GM23338 (cell line): Measurements from ENCODE around the gene SPEM1. TPM values are rescaled to one million over a fixed set of nuclear protein-coding genes. Genes with fewer than 3 reads are reported as not detected.

Experiments
- ATAC-seq: fragments of 200-7000 bp; cut with Tn5 transposase; 3 replicates; pipeline ENCODE4 v1.9.1; 2020
- DNase-seq: peaks from one replicate; pipeline ENCODE4 v3.0.0-alpha.2; 2015; ENCODE audit warnings: low spot score
- H2AFZ ChIP-seq: fragments of 200-600 bp; sonication (generic); 2 replicates; pipeline ENCODE4 v1.8.0; 2016; ENCODE audit warnings: antibody characterized with exemption, mild to moderate bottlenecking, moderate library complexity
- H3F3A ChIP-seq: fragments of 200-600 bp; sonication (generic); replicated peaks from 2 replicates; pipeline ENCODE4 v1.8.0; 2017; ENCODE audit warnings: antibody characterized with exemption, mixed run types, low read depth
- H3K27ac ChIP-seq: fragments of 200-600 bp; sonication (generic); 2 replicates; pipeline ENCODE4 v1.6.1; 2016; ENCODE audit warnings: low read depth
- H3K27me3 ChIP-seq: fragments of 200-600 bp; sonication (generic); 2 replicates; pipeline ENCODE4 v1.8.0; 2016; ENCODE audit warnings: mild to moderate bottlenecking, mixed run types, moderate library complexity; ENCODE audit not compliant: insufficient read depth
- H3K36me3 ChIP-seq: fragments of 200-600 bp; sonication (generic); 2 replicates; pipeline ENCODE4 v1.8.0; 2016; ENCODE audit warnings: mild to moderate bottlenecking; ENCODE audit not compliant: insufficient read depth
- H3K4me1 ChIP-seq: fragments of 200-600 bp; sonication (generic); 2 replicates; pipeline ENCODE4 v1.8.0; 2016; ENCODE audit warnings: mild to moderate bottlenecking, moderate library complexity; ENCODE audit not compliant: insufficient read depth
- H3K4me2 ChIP-seq: fragments of 200-600 bp; sonication (generic); 2 replicates; pipeline ENCODE4 v1.7.1; 2017; ENCODE audit warnings: mixed run types
- H3K4me3 ChIP-seq: fragments of 200-600 bp; sonication (generic); 2 replicates; pipeline ENCODE4 v1.6.1; 2016; ENCODE audit warnings: mixed run types
- H3K79me2 ChIP-seq: fragments of 200-600 bp; sonication (generic); replicated peaks from 2 replicates; pipeline ENCODE4 v1.8.0; 2017; ENCODE audit warnings: mild to moderate bottlenecking; ENCODE audit not compliant: insufficient read depth
- H3K9me2 ChIP-seq: fragments of 200-600 bp; sonication (generic); 2 replicates; pipeline ENCODE4 v1.8.0; 2017; ENCODE audit not compliant: insufficient read depth
- H4K20me1 ChIP-seq: fragments of 200-600 bp; sonication (generic); replicated peaks from 2 replicates; pipeline ENCODE4 v1.8.0; 2017; ENCODE audit warnings: mild to moderate bottlenecking; ENCODE audit not compliant: insufficient read depth
- H3K27ac Mint-ChIP-seq: 2 replicates; pipeline ENCODE4 v1.8.0; 2020; ENCODE audit warnings: inconsistent platforms, mild to moderate bottlenecking, moderate library complexity, mixed read lengths
- H3K27me3 Mint-ChIP-seq: 3 replicates; pipeline ENCODE4 v1.8.0; 2022; ENCODE audit warnings: low read depth, mild to moderate bottlenecking, moderate library complexity, mixed read lengths, inconsistent platforms; ENCODE audit not compliant: insufficient read depth, poor library complexity
- H3K36me3 Mint-ChIP-seq: 3 replicates; pipeline ENCODE4 v1.8.0; 2021; ENCODE audit warnings: low read depth, mild to moderate bottlenecking, inconsistent platforms, moderate library complexity, mixed read lengths
- H3K4me1 Mint-ChIP-seq: 3 replicates; pipeline ENCODE4 v1.8.0; 2020; ENCODE audit warnings: mild to moderate bottlenecking, inconsistent platforms, mixed read lengths
- H3K4me3 Mint-ChIP-seq: 3 replicates; pipeline ENCODE4 v1.8.0; 2021; ENCODE audit warnings: moderate library complexity, mild to moderate bottlenecking, inconsistent platforms, mixed read lengths
- H3K9me3 Mint-ChIP-seq: 3 replicates; pipeline ENCODE4 v1.8.0; 2020; ENCODE audit warnings: moderate library complexity, mild to moderate bottlenecking, inconsistent platforms, mixed read lengths
- CREB1 ChIP-seq: fragments of 250-450 bp; sonication (Bioruptor Pico); IDR thresholded peaks from 2 replicates; pipeline ENCODE4 v1.5.0; 2020; ENCODE audit warnings: low read depth, mild to moderate bottlenecking, moderate library complexity
- CTCF ChIP-seq, 2 experiments: fragments of 200-600 bp in 1 of 2; sonication (generic) in 1 of 2; conservative IDR thresholded peaks; 2 replicates each; pipeline versions ENCODE4 v1.5.1 to v1.6.1; 2016 to 2017; ENCODE audit warnings: antibody characterized with exemption in 2 of 2, low read depth in 2 of 2, mild to moderate bottlenecking in 2 of 2, moderate library complexity in 1 of 2
- ETS1 ChIP-seq: IDR thresholded peaks from 2 replicates; pipeline ENCODE4 v1.6.1; 2016; ENCODE audit warnings: antibody characterized with exemption
- JUNB ChIP-seq: IDR thresholded peaks from one replicate; pipeline ENCODE4 v1.6.1; 2016; ENCODE audit warnings: antibody characterized with exemption; ENCODE audit not compliant: unreplicated experiment
- NANOG ChIP-seq: IDR thresholded peaks from 2 replicates; pipeline ENCODE4 v1.6.1; 2016; ENCODE audit warnings: antibody characterized with exemption, borderline replicate concordance
- POLR2AphosphoS5 ChIP-seq: IDR thresholded peaks from 2 replicates; pipeline ENCODE4 v1.6.1; 2016; ENCODE audit warnings: antibody characterized with exemption, low read depth
- STAT1 ChIP-seq: IDR thresholded peaks from one replicate; pipeline ENCODE4 v1.6.1; 2016; ENCODE audit warnings: antibody characterized with exemption; ENCODE audit not compliant: unreplicated experiment
- ZNF331 ChIP-seq: fragments of 250-450 bp; sonication (Bioruptor Pico); IDR thresholded peaks from 2 replicates; pipeline ENCODE4 v1.5.0; 2020; ENCODE audit warnings: low read depth, mild to moderate bottlenecking, moderate library complexity
- polyA plus RNA-seq: library from polyadenylated mRNA; unstranded; fragments of >200 nt; fragmentation: Nextera tagmentation; extraction: Ambion mirVana; gene quantifications from 2 replicates; pipeline ENCODE4 v1.2.1, GENCODE V29; 2016
- total RNA-seq: library from RNA; depleted of rRNA; stranded (reverse); fragments of >200 nt; shearing (Covaris generic); gene quantifications from 2 replicates; pipeline ENCODE4 v1.2.3, GENCODE V29; 2014
- TF ChIP-seq, protein P1 (sequence below): fragments of 250-450 bp; sonication (Bioruptor Pico); IDR thresholded peaks from 2 replicates; pipeline ENCODE4 v1.5.0; 2020; ENCODE audit warnings: mild to moderate bottlenecking, moderate library complexity

Gene SPEM1
- total and polyA plus RNA-seq, 2 experiments from 2014 or later, result not detected

DNA sequence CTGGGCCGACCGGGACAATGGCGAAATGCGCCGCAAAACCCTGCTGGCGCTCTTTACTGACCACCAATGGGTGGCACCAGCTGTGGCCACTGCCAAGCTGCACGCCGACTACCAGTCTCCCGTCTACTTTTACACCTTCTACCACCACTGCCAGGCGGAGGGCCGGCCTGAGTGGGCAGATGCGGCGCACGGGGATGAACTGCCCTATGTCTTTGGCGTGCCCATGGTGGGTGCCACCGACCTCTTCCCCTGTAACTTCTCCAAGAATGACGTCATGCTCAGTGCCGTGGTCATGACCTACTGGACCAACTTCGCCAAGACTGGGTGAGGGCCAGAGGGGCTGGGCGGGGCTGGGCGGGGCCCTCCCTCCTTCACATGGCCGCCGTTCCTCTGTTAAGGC, 4.3 kb upstream of the SPEM1 start:
- Histone ChIP-seq H3K27ac (no peak overlapping the region), H4K20me1 (no peaks in the 10 kb centered on the region; the same call in 1 of the 2 replicates), H3K27me3 (no peaks in the 10 kb centered on the region), H3K9me2 (no peaks in the 10 kb centered on the region), H3F3A (no peaks in the 10 kb centered on the region), H2AFZ (no peak overlapping the region), H3K79me2 (no peaks in the 10 kb centered on the region), H3K4me3 (no peak overlapping the region), H3K36me3 (no peaks in the 10 kb centered on the region), H3K4me2 (no peak overlapping the region), H3K4me1 (no peaks in the 10 kb centered on the region)
- H3K27me3 Mint-ChIP-seq, result peaks cover 9% of the 10 kb centered on the region
- H3K4me3 Mint-ChIP-seq, result no peak overlapping the region
- TF ChIP-seq ETS1, result no peak
- no peak for TF ChIP-seq CTCF (conservative IDR thresholded peaks at IDR 0.05; ENCODE audit: low read depth in 2 of 2)
- no peaks in the 10 kb centered on the region for H3K9me3 Mint-ChIP-seq
- peaks cover 18% of the 10 kb centered on the region for H3K36me3 Mint-ChIP-seq
- H3K4me1 Mint-ChIP-seq, result peaks cover 39% of the 10 kb centered on the region
- H3K27ac Mint-ChIP-seq, result no peak overlapping the region
- DNase-seq (no peak), ATAC-seq (no peak)

DNA sequence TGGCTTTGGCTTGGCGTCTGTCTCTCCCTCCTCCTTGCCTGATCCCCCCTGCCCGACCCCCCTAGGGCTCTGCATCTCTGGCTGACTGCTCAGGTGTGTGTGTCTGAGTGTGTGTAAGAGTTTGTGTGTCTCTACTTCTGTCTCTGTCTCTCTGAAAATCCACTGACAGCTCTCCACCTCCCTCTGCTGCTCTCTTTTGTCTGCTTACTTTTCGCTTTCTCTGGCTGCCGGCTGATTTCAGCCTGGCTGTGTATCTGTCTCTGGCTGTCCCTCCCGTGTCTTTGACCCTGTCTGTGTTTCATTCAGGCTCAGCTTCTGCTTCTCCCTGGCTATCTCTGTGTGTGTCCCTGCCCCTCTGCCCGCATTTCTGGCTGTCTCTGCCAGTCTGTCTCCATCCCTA, 3.8 kb upstream of the SPEM1 start:
- Histone ChIP-seq H3K9me2 (no peaks in the 10 kb centered on the region), H3K27ac (no peak overlapping the region), H2AFZ (no peak overlapping the region), H3K4me1 (no peaks in the 10 kb centered on the region), H4K20me1 (no peaks in the 10 kb centered on the region; the same call in 1 of the 2 replicates), H3K4me2 (no peak overlapping the region), H3K79me2 (no peaks in the 10 kb centered on the region), H3K27me3 (no peaks in the 10 kb centered on the region), H3K4me3 (no peak overlapping the region), H3K36me3 (no peaks in the 10 kb centered on the region), H3F3A (no peaks in the 10 kb centered on the region)
- H3K9me3 Mint-ChIP-seq, result no peaks in the 10 kb centered on the region
- DNase-seq (no peak), ATAC-seq (no peak)
- H3K4me3 Mint-ChIP-seq, result no peak overlapping the region
- H3K36me3 Mint-ChIP-seq, result peaks cover 17% of the 10 kb centered on the region
- no peak overlapping the region for H3K27ac Mint-ChIP-seq
- peaks cover 9% of the 10 kb centered on the region for H3K27me3 Mint-ChIP-seq
- peaks cover 42% of the 10 kb centered on the region for H3K4me1 Mint-ChIP-seq
- TF ChIP-seq, protein P1, sequence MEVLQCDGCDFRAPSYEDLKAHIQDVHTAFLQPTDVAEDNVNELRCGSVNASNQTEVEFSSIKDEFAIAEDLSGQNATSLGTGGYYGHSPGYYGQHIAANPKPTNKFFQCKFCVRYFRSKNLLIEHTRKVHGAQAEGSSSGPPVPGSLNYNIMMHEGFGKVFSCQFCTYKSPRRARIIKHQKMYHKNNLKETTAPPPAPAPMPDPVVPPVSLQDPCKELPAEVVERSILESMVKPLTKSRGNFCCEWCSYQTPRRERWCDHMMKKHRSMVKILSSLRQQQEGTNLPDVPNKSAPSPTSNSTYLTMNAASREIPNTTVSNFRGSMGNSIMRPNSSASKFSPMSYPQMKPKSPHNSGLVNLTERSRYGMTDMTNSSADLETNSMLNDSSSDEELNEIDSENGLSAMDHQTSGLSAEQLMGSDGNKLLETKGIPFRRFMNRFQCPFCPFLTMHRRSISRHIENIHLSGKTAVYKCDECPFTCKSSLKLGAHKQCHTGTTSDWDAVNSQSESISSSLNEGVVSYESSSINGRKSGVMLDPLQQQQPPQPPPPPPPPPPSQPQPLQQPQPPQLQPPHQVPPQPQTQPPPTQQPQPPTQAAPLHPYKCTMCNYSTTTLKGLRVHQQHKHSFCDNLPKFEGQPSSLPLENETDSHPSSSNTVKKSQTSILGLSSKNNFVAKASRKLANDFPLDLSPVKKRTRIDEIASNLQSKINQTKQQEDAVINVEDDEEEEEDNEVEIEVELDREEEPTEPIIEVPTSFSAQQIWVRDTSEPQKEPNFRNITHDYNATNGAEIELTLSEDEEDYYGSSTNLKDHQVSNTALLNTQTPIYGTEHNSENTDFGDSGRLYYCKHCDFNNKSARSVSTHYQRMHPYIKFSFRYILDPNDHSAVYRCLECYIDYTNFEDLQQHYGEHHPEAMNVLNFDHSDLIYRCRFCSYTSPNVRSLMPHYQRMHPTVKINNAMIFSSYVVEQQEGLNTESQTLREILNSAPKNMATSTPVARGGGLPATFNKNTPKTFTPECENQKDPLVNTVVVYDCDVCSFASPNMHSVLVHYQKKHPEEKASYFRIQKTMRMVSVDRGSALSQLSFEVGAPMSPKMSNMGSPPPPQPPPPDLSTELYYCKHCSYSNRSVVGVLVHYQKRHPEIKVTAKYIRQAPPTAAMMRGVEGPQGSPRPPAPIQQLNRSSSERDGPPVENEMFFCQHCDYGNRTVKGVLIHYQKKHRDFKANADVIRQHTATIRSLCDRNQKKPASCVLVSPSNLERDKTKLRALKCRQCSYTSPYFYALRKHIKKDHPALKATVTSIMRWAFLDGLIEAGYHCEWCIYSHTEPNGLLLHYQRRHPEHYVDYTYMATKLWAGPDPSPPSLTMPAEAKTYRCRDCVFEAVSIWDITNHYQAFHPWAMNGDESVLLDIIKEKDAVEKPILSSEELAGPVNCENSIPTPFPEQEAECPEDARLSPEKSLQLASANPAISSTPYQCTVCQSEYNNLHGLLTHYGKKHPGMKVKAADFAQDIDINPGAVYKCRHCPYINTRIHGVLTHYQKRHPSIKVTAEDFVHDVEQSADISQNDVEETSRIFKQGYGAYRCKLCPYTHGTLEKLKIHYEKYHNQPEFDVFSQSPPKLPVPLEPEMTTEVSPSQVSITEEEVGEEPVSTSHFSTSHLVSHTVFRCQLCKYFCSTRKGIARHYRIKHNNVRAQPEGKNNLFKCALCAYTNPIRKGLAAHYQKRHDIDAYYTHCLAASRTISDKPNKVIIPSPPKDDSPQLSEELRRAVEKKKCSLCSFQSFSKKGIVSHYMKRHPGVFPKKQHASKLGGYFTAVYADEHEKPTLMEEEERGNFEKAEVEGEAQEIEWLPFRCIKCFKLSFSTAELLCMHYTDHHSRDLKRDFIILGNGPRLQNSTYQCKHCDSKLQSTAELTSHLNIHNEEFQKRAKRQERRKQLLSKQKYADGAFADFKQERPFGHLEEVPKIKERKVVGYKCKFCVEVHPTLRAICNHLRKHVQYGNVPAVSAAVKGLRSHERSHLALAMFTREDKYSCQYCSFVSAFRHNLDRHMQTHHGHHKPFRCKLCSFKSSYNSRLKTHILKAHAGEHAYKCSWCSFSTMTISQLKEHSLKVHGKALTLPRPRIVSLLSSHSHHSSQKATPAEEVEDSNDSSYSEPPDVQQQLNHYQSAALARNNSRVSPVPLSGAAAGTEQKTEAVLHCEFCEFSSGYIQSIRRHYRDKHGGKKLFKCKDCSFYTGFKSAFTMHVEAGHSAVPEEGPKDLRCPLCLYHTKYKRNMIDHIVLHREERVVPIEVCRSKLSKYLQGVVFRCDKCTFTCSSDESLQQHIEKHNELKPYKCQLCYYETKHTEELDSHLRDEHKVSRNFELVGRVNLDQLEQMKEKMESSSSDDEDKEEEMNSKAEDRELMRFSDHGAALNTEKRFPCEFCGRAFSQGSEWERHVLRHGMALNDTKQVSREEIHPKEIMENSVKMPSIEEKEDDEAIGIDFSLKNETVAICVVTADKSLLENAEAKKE (CRISPR knock-in tag), result no peak
- TF ChIP-seq NANOG (no peak), JUNB (no peak), STAT1 (no peak), CTCF (conservative IDR thresholded peaks at IDR 0.05; ENCODE audit: low read depth in 2 of 2) (no peak), ZNF331 (CRISPR knock-in tag) (no peak), CREB1 (CRISPR knock-in tag) (no peak), POLR2AphosphoS5 (no peak)
